Colonic mucosa (tissue), 4 donors: Measurements from ENCODE around the gene NBEAL2. TPM values are rescaled to one million over a fixed set of nuclear protein-coding genes. Genes with fewer than 3 reads are reported as not detected.

Experiments used
- DNase-seq: peaks from one replicate; pipeline ENCODE4 v3.0.0-alpha.2; 2020
- H3K27ac ChIP-seq: fragments of 200-600 bp; one replicate; pipeline ENCODE4 v1.8.0; 2021
- H3K27me3 ChIP-seq: fragments of 200-600 bp; one replicate; pipeline ENCODE4 v1.8.0; 2021
- H3K36me3 ChIP-seq: fragments of 200-600 bp; one replicate; pipeline ENCODE4 v1.8.0; 2021
- H3K4me1 ChIP-seq: fragments of 200-600 bp; one replicate; pipeline ENCODE4 v1.8.0; 2021; ENCODE audit warnings: mild to moderate bottlenecking
- H3K4me3 ChIP-seq: fragments of 200-600 bp; one replicate; pipeline ENCODE4 v1.8.0; 2021
- H3K9ac ChIP-seq, 2 donors: one replicate each; pipeline ENCODE4 v1.7.0; 2013; ENCODE audit warnings: control low read depth in 2 of 2, low read depth in 2 of 2, low read length in 2 of 2
- H3K9me3 ChIP-seq: fragments of 200-600 bp; one replicate; pipeline ENCODE4 v1.8.0; 2021
- intact Hi-C: fragments of 100-400 bp; cut with DNase I; formaldehyde crosslinking; loops from one replicate; pipeline ENCODE4 v1.14.1; 2022
- total RNA-seq, 2 donors: library from RNA; stranded (reverse); fragmentation: NEBNext Ultra II Directional in 1 of 2; extraction: Animal tissue kit (Norgen Biotek cat#: 25700) in 1 of 2; gene quantifications; one replicate each; pipeline ENCODE4 v1.2.1, GENCODE V29; 2021
- TF ChIP-seq, protein P1 (sequence below): fragments of 200-600 bp; IDR thresholded peaks from one replicate; pipeline ENCODE4 v1.8.0; 2022; ENCODE audit warnings: antibody characterized with exemption, mild to moderate bottlenecking
- donor health status: healthy.
- donor health status: DM: no; HTN: no; CAD: no.
- donor health status: DM: no; HTN: no; CAD: no.

The NBEAL2 gene
- total RNA-seq, 2 donors from 2014 or later = 40.9 to 106 TPM

DNA sequence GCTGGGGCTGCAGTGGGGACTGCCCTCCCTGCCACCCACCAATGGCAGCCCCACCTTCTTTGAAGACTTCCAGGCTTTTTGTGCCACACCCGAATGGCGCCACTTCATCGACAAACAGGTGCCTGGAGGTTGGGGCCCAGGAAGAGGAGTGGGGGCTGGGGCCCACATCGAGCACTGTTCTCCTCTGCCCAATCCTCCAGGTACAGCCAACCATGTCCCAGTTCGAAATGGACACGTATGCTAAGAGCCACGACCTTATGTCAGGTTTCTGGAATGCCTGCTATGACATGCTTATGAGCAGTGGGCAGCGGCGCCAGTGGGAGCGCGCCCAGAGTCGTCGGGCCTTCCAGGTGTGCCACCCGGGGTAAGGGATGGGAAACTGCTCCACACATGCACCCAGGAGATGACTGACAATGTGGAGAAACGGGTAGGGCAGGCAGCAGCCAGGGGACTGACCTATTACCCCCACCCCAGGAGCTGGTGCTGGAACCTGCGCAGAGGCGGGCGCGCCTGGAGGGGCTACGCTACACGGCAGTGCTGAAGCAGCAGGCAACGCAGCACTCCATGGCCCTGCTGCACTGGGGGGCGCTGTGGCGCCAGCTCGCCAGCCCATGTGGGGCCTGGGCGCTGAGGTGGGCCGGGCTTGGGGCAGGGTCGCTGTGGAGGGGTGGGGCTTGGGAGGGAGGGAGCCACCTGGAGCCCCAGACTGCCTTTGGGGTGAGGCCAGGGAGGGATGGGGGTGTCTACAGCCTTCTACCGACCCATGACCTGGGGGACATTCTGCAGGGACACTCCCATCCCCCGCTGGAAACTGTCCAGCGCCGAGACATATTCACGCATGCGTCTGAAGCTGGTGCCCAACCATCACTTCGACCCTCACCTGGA is 22.9 kb downstream of the NBEAL2 start:
- Histone ChIP-seq H3K4me3 (no peak overlapping the region), H3K36me3 (peaks cover 18% of the 10 kb centered on the region), H3K9me3 (no peaks in the 10 kb centered on the region), H3K4me1 (no peaks in the 10 kb centered on the region), H3K27me3 (no peaks in the 10 kb centered on the region), H3K9ac (no peak overlapping the region), H3K27ac (no peak overlapping the region)
- TF ChIP-seq, protein P1, sequence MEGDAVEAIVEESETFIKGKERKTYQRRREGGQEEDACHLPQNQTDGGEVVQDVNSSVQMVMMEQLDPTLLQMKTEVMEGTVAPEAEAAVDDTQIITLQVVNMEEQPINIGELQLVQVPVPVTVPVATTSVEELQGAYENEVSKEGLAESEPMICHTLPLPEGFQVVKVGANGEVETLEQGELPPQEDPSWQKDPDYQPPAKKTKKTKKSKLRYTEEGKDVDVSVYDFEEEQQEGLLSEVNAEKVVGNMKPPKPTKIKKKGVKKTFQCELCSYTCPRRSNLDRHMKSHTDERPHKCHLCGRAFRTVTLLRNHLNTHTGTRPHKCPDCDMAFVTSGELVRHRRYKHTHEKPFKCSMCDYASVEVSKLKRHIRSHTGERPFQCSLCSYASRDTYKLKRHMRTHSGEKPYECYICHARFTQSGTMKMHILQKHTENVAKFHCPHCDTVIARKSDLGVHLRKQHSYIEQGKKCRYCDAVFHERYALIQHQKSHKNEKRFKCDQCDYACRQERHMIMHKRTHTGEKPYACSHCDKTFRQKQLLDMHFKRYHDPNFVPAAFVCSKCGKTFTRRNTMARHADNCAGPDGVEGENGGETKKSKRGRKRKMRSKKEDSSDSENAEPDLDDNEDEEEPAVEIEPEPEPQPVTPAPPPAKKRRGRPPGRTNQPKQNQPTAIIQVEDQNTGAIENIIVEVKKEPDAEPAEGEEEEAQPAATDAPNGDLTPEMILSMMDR = no peak
- intact Hi-C loops = no loop called here
- no peak for DNase-seq

DNA sequence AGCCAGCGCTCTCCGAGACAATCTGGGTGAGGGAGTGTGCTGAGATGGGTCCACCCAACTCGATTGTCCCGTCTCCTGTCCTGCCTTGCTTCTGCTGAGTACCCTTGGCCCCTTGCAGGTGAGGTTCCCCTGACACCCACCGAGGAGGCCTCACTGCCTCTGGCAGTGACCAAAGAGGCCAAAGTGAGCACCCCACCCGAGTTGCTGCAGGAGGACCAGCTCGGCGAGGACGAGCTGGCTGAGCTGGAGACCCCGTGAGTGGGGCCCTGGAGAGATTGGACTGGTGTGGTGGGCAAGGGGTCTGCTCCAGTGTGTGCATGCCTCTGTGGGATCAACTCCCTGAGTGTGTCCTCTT is 23.6 kb downstream of the NBEAL2 start:
- Histone ChIP-seq H3K9ac (no peak overlapping the region), H3K9me3 (no peaks in the 10 kb centered on the region), H3K36me3 (peaks cover 18% of the 10 kb centered on the region), H3K4me3 (no peak overlapping the region), H3K27me3 (no peaks in the 10 kb centered on the region), H3K4me1 (no peaks in the 10 kb centered on the region), H3K27ac (no peak overlapping the region)
- TF ChIP-seq, protein P1 = no peak
- no peak for DNase-seq
- intact Hi-C loops = no loop called here

DNA sequence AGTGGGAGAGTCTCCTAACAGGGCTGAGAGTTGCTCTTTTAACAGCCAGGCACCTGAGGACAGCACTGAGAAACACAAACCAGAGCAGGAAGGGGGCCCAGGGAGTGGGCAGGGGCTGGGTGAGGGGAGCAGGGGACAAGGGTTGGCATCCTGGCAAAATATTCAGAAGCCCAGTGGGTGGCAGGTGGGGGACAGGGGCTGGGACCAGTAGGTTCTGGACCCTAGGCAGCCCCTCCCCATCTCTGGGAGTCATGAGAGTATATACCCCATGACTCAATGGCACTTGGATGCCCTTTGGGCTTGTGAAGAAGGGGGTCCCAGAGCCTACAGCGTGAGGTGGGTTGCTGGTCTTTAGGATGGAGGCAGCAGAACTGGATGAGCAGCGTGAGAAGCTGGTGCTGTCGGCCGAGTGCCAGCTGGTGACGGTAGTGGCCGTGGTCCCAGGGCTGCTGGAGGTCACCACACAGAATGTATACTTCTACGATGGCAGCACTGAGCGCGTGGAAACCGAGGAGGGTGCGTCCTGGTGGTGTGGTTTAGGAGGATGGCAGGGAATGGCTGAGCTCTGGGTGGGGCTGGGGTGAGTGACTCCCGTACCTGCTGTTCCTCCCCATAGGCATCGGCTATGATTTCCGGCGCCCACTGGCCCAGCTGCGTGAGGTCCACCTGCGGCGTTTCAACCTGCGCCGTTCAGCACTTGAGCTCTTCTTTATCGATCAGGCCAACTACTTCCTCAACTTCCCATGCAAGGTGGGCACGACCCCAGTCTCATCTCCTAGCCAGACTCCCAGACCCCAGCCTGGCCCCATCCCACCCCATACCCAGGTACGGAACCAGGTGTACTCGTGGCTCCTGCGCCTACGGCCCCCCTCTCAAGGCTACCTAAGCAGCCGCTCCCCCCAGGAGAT is 24.2 kb downstream of the NBEAL2 start:
- H3K9me3 ChIP-seq = no peaks in the 10 kb centered on the region
- peaks cover 18% of the 10 kb centered on the region for H3K36me3 ChIP-seq
- H3K4me1 ChIP-seq = no peaks in the 10 kb centered on the region
- no peak overlapping the region for H3K9ac ChIP-seq
- H3K4me3 ChIP-seq = no peak overlapping the region
- TF ChIP-seq, protein P1 = no peak
- H3K27ac ChIP-seq = no peak overlapping the region
- DNase-seq = no peak
- no peaks in the 10 kb centered on the region for H3K27me3 ChIP-seq
- intact Hi-C loops = no loop called here

GRCh38 chr3:47004369-47005211 is 25.1 kb downstream of the NBEAL2 start:
- intact Hi-C loops = no loop called here
- TF ChIP-seq, protein P1 = no peak
- no peak for DNase-seq
- Histone ChIP-seq H3K4me3 (no peak overlapping the region), H3K27ac (no peak overlapping the region), H3K9ac (no peak overlapping the region), H3K27me3 (no peaks in the 10 kb centered on the region), H3K4me1 (no peaks in the 10 kb centered on the region), H3K9me3 (no peaks in the 10 kb centered on the region), H3K36me3 (peaks cover 18% of the 10 kb centered on the region)
